Gastrocnemius medialis (tissue), 4 donors: ENCODE measurements around the gene ARHGEF7. TPM values are rescaled to one million over a fixed set of nuclear protein-coding genes. Genes with fewer than 3 reads are reported as not detected.

Experiments
- ATAC-seq, 2 donors: fragments of 150-250 bp; one replicate each; pipeline ENCODE4 v1.9.1; 2016
- DNase-seq, 2 donors: peaks; one replicate each; pipeline ENCODE4 v3.0.0-alpha.2; 2019
- H3K27ac ChIP-seq, 4 donors: fragments of 200-600 bp; sonication (generic); 1 replicate in 1 of 4; 2 replicates in 3 of 4; pipeline ENCODE4 v1.5.1; 2016 to 2018; ENCODE audit warnings: mild to moderate bottlenecking in 2 of 4, moderate library complexity in 1 of 4
- H3K27me3 ChIP-seq, 3 donors: fragments of 200-600 bp; sonication (generic) in 2 of 3; 1 replicate in 1 of 3; 2 replicates in 2 of 3; pipeline versions ENCODE4 v1.5.1 to v1.6.0; 2016 to 2019; ENCODE audit warnings: mild to moderate bottlenecking in 1 of 3, moderate library complexity in 1 of 3
- H3K36me3 ChIP-seq, 2 donors: fragments of 200-600 bp; sonication (generic) in 1 of 2; one replicate each; pipeline ENCODE4 v1.5.1; 2017 to 2018
- H3K4me1 ChIP-seq, 2 donors: fragments of 200-600 bp; sonication (generic) in 1 of 2; one replicate each; pipeline ENCODE4 v1.5.1; 2016 to 2017; ENCODE audit warnings: mild to moderate bottlenecking in 2 of 2
- H3K4me3 ChIP-seq, 4 donors: fragments of 200-600 bp; sonication (generic) in 3 of 4; 1 replicate in 1 of 4; 2 replicates in 3 of 4; pipeline ENCODE4 v1.5.1; 2016 to 2019; ENCODE audit warnings: mild to moderate bottlenecking in 2 of 4
- H3K9me3 ChIP-seq, 3 donors: fragments of 200-600 bp; sonication (generic) in 2 of 3; 1 replicate in 1 of 3; 2 replicates in 2 of 3; pipeline ENCODE4 v1.5.1; 2016 to 2019
- CTCF ChIP-seq, 5 experiments: fragments of 450-650 bp in 3 of 5; fragments of 200-600 bp in 2 of 5; sonication (generic) in 2 of 5; IDR thresholded peaks in 4 of 5; conservative IDR thresholded peaks in 1 of 5; 1 replicate in 4 of 5; 2 replicates in 1 of 5; pipeline ENCODE4 v1.5.1; 2016 to 2019; ENCODE audit warnings: antibody characterized with exemption in 5 of 5, mild to moderate bottlenecking in 3 of 5, moderate library complexity in 3 of 5
- POLR2A ChIP-seq, 2 donors: fragments of 450-650 bp; IDR thresholded peaks; one replicate each; pipeline ENCODE4 v1.6.1; 2017; ENCODE audit warnings: antibody characterized with exemption in 2 of 2, mild to moderate bottlenecking in 2 of 2, moderate library complexity in 2 of 2
- in situ Hi-C, 4 donors: fragments of 200-750 bp; cut with MboI; loops; one replicate each; pipeline versions ENCODE4 v1.15.0 to v1.8.0; 2017; ENCODE audit warnings: low sequenced_read_pairs in 4 of 4
- intact Hi-C: fragments of 100-400 bp; cut with DNase I; formaldehyde crosslinking; loops from one replicate; pipeline ENCODE4 v1.15.1; 2023; ENCODE audit warnings: low total_unique reads
- total RNA-seq, 4 donors: library from RNA; depleted of rRNA; stranded (reverse); fragments of >200 nt; gene quantifications; one replicate each; pipeline versions ENCODE4 v1.1.0 to v1.2.3, GENCODE V29; 2016

Gene ARHGEF7
- total RNA-seq, 4 donors from 2014 or later = 24.5 to 56.9 (median 31.3) TPM

- no peak for ATAC-seq
Measured at GRCh38 chr13:111126509-111126908, 11.4 kb downstream of the ARHGEF7 start.

GRCh38 chr13:111129465-111130115 is 14.5 kb downstream of the ARHGEF7 start:
- Histone ChIP-seq H3K36me3 (no peaks in the 10 kb centered on the region), H3K4me3 (no peak overlapping the region), H3K27me3 (no peaks in the 10 kb centered on the region), H3K27ac (no peak overlapping the region), H3K4me1 (peaks cover 10 to 13% of the 10 kb centered on the region in 2 donors), H3K9me3 (no peaks in the 10 kb centered on the region)
- ATAC-seq (no peak), DNase-seq (no peak)
- no peak for TF ChIP-seq POLR2A (IDR thresholded peaks at IDR 0.05)
- no peak for TF ChIP-seq CTCF (IDR thresholded peaks at IDR 0.05 in 4 of 5, conservative IDR thresholded peaks at IDR 0.05 in 1 of 5)
- intact Hi-C loops (no loop called here), in situ Hi-C loops (no loop called here)

More at GRCh38 chr13:111126509-111126908, 11.4 kb downstream of the ARHGEF7 start:
- Histone ChIP-seq H3K36me3 (no peaks in the 10 kb centered on the region), H3K4me1 (peaks cover 0 to 12% of the 10 kb centered on the region in 2 donors), H3K27me3 (no peaks in the 10 kb centered on the region), H3K27ac (no peak overlapping the region), H3K4me3 (no peak overlapping the region), H3K9me3 (no peaks in the 10 kb centered on the region)
- intact Hi-C loops (no loop called here), in situ Hi-C loops (no loop called here)
- no peak for DNase-seq
- TF ChIP-seq CTCF (IDR thresholded peaks at IDR 0.05 in 4 of 5, conservative IDR thresholded peaks at IDR 0.05 in 1 of 5) (no peak), POLR2A (IDR thresholded peaks at IDR 0.05) (no peak)

- in situ Hi-C loops = no loop called here
- ATAC-seq (no peak), DNase-seq (no peak)
- TF ChIP-seq POLR2A (IDR thresholded peaks at IDR 0.05) = no peak
- TF ChIP-seq CTCF (IDR thresholded peaks at IDR 0.05 in 4 of 5, conservative IDR thresholded peaks at IDR 0.05 in 1 of 5) = no peak
- H3K4me1 ChIP-seq = peaks cover 10 to 13% of the 10 kb centered on the region in 2 donors
- H3K4me3 ChIP-seq = no peak overlapping the region
- no peak overlapping the region for H3K27ac ChIP-seq
- no peaks in the 10 kb centered on the region for H3K9me3 ChIP-seq
- H3K27me3 ChIP-seq = no peaks in the 10 kb centered on the region
- intact Hi-C loops = no loop called here
- no peaks in the 10 kb centered on the region for H3K36me3 ChIP-seq
Measured at GRCh38 chr13:111130116-111130508, 15.0 kb downstream of the ARHGEF7 start.

- no peak overlapping the region for H3K4me3 ChIP-seq
- H3K27me3 ChIP-seq = no peaks in the 10 kb centered on the region
- no peak for ATAC-seq
Measured at GRCh38 chr13:111131048-111131447, 15.9 kb downstream of the ARHGEF7 start.

More at GRCh38 chr13:111131048-111131447, 15.9 kb downstream of the ARHGEF7 start:
- Histone ChIP-seq H3K4me1 (peaks cover 10 to 13% of the 10 kb centered on the region in 2 donors), H3K9me3 (no peaks in the 10 kb centered on the region), H3K27ac (no peak overlapping the region), H3K36me3 (no peaks in the 10 kb centered on the region)
- TF ChIP-seq POLR2A (IDR thresholded peaks at IDR 0.05) (no peak), CTCF (IDR thresholded peaks at IDR 0.05 in 4 of 5, conservative IDR thresholded peaks at IDR 0.05 in 1 of 5) (no peak)
- DNase-seq = no peak
- in situ Hi-C loops = no loop called here
- intact Hi-C loops = no loop called here
